ENCODE measurements around the gene FASTKD1.

The FASTKD1 gene

GRCh38 chr2:169509298-169509885 is 64.3 kb downstream of the FASTKD1 start, which contains the start of gene KLHL41:
Gene KLHL41 (plus strand): TSS chr2:169509702. CDS start chr2:169509779, 77 bp downstream.
- H3K9ac ChIP-seq (ENCODE audit: low read depth, low read length, poor library complexity, severe bottlenecking): no peak within 1 kb of the TSS
- no peak within 1 kb of the TSS for H2AFZ ChIP-seq (ENCODE audit: low read length)
- no peaks in the 10 kb centered on the region for H3K79me2 ChIP-seq (ENCODE audit: insufficient read depth, low read length)
- no peak within 1 kb of the TSS for H3K4me2 ChIP-seq (ENCODE audit: low read depth, low read length, poor library complexity, severe bottlenecking)
- no peaks in the 10 kb centered on the region for H3F3A ChIP-seq (ENCODE audit: low read depth)
- H3K36me3 ChIP-seq (ENCODE audit: insufficient read depth, low read length): no peaks in the 10 kb centered on the region
- H3K4me1 ChIP-seq (ENCODE audit: insufficient read depth, low read length, poor library complexity, severe bottlenecking): peaks cover 4% of the 10 kb centered on the region
- H3K4me3 ChIP-seq (ENCODE audit: low read length, poor library complexity, severe bottlenecking): no peak within 1 kb of the TSS
- H3K9me2 ChIP-seq (replicated peaks; ENCODE audit: low read depth, low read length): no peaks in the 10 kb centered on the region
- TF ChIP-seq, protein P1, sequence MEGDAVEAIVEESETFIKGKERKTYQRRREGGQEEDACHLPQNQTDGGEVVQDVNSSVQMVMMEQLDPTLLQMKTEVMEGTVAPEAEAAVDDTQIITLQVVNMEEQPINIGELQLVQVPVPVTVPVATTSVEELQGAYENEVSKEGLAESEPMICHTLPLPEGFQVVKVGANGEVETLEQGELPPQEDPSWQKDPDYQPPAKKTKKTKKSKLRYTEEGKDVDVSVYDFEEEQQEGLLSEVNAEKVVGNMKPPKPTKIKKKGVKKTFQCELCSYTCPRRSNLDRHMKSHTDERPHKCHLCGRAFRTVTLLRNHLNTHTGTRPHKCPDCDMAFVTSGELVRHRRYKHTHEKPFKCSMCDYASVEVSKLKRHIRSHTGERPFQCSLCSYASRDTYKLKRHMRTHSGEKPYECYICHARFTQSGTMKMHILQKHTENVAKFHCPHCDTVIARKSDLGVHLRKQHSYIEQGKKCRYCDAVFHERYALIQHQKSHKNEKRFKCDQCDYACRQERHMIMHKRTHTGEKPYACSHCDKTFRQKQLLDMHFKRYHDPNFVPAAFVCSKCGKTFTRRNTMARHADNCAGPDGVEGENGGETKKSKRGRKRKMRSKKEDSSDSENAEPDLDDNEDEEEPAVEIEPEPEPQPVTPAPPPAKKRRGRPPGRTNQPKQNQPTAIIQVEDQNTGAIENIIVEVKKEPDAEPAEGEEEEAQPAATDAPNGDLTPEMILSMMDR (conservative IDR thresholded peaks at IDR 0.05; ENCODE audit: low read length): no peak
- no peak for TF ChIP-seq EZH2phosphoT487 (IDR thresholded peaks at IDR 0.05; ENCODE audit: borderline replicate concordance)
- no peaks in the 10 kb centered on the region for H3K27me3 ChIP-seq (ENCODE audit: insufficient read depth, low read length, poor library complexity, severe bottlenecking)
- H4K20me1 ChIP-seq (ENCODE audit: insufficient read depth, low read length, poor library complexity, severe bottlenecking): no peaks in the 10 kb centered on the region
- H3K9me3 ChIP-seq (ENCODE audit: insufficient read depth, low read depth, low read length): no peaks in the 10 kb centered on the region

DNA sequence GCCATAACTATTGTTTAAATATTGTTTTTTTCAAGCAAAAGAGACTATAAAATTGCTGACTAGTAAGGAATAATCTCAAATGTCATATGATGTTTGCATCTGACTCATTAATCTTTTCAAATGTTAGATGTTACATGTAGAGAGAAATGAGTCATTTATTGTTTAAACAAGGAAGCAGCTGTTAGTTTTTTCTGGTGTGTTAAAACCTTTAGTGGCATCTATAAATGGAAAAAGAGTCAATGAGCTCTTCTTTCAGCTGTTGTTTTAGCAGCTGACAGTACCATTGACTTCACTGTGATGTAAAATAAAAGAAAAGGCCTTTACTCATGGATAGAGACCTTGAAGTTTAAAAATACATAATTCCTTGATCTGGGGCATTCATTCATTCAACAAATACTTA is 66.0 kb downstream of the FASTKD1 start:
- TF ChIP-seq EZH2phosphoT487 (IDR thresholded peaks at IDR 0.05; ENCODE audit: borderline replicate concordance): no peak
- TF ChIP-seq, protein P1 (conservative IDR thresholded peaks at IDR 0.05; ENCODE audit: low read length): no peak
- Histone ChIP-seq H3K4me2 (ENCODE audit: low read depth, low read length, poor library complexity, severe bottlenecking) (no peak overlapping the region), H4K20me1 (ENCODE audit: insufficient read depth, low read length, poor library complexity, severe bottlenecking) (no peaks in the 10 kb centered on the region), H3K9ac (ENCODE audit: low read depth, low read length, poor library complexity, severe bottlenecking) (no peak overlapping the region), H3K4me3 (ENCODE audit: low read length, poor library complexity, severe bottlenecking) (no peak overlapping the region), H3F3A (ENCODE audit: low read depth) (no peaks in the 10 kb centered on the region), H3K9me2 (replicated peaks; ENCODE audit: low read depth, low read length) (no peaks in the 10 kb centered on the region), H3K9me3 (ENCODE audit: insufficient read depth, low read depth, low read length) (no peaks in the 10 kb centered on the region), H2AFZ (ENCODE audit: low read length) (no peak overlapping the region), H3K4me1 (ENCODE audit: insufficient read depth, low read length, poor library complexity, severe bottlenecking) (peaks cover 4% of the 10 kb centered on the region), H3K27me3 (ENCODE audit: insufficient read depth, low read length, poor library complexity, severe bottlenecking) (no peaks in the 10 kb centered on the region), H3K79me2 (ENCODE audit: insufficient read depth, low read length) (no peaks in the 10 kb centered on the region), H3K36me3 (ENCODE audit: insufficient read depth, low read length) (no peaks in the 10 kb centered on the region)

- H3K4me1 ChIP-seq (ENCODE audit: insufficient read depth, low read length, poor library complexity, severe bottlenecking): peaks cover 4% of the 10 kb centered on the region
- H2AFZ ChIP-seq (ENCODE audit: low read length): no peak overlapping the region
- H3K9me2 ChIP-seq (replicated peaks; ENCODE audit: low read depth, low read length): no peaks in the 10 kb centered on the region
- TF ChIP-seq, protein P1 (conservative IDR thresholded peaks at IDR 0.05; ENCODE audit: low read length): no peak
- TF ChIP-seq EZH2phosphoT487 (IDR thresholded peaks at IDR 0.05; ENCODE audit: borderline replicate concordance): no peak
- H3K4me3 ChIP-seq (ENCODE audit: low read length, poor library complexity, severe bottlenecking): no peak overlapping the region
- no peaks in the 10 kb centered on the region for H3K27me3 ChIP-seq (ENCODE audit: insufficient read depth, low read length, poor library complexity, severe bottlenecking)
- H3K9ac ChIP-seq (ENCODE audit: low read depth, low read length, poor library complexity, severe bottlenecking): no peak overlapping the region
- H3K4me2 ChIP-seq (ENCODE audit: low read depth, low read length, poor library complexity, severe bottlenecking): no peak overlapping the region
- H3K9me3 ChIP-seq (ENCODE audit: insufficient read depth, low read depth, low read length): no peaks in the 10 kb centered on the region
- H3K36me3 ChIP-seq (ENCODE audit: insufficient read depth, low read length): no peaks in the 10 kb centered on the region
- H3F3A ChIP-seq (ENCODE audit: low read depth): no peaks in the 10 kb centered on the region
- H4K20me1 ChIP-seq (ENCODE audit: insufficient read depth, low read length, poor library complexity, severe bottlenecking): no peaks in the 10 kb centered on the region
- no peaks in the 10 kb centered on the region for H3K79me2 ChIP-seq (ENCODE audit: insufficient read depth, low read length)
Observed at GRCh38 chr2:169504651-169505050, 69.0 kb downstream of the FASTKD1 start.
